SU-DHL-6 (cell line): ENCODE results near the gene NTN4.

Experiments used
- H2AFZ ChIP-seq: fragments of 200-600 bp; sonication (generic); 2 replicates; pipeline ENCODE4 v1.6.1; 2014; ENCODE audit warnings: low read depth, mild to moderate bottlenecking, moderate library complexity, mixed read lengths, antibody characterized with exemption, low read length; ENCODE audit not compliant: severe bottlenecking
- H3F3A ChIP-seq: fragments of 200-600 bp; shearing (Covaris generic); 2 replicates; pipeline ENCODE4 v1.6.0; 2016; ENCODE audit warnings: antibody characterized with exemption, mild to moderate bottlenecking; ENCODE audit not compliant: insufficient read depth
- H3K27ac ChIP-seq: fragments of 200-600 bp; sonication (generic); 2 replicates; pipeline ENCODE4 v1.5.1; 2016; ENCODE audit warnings: low read depth, mild to moderate bottlenecking, low read length, moderate library complexity, mixed read lengths
- H3K27me3 ChIP-seq: fragments of 200-600 bp; sonication (generic), shearing (Covaris generic); 2 replicates; pipeline ENCODE4 v1.6.0; 2014; ENCODE audit warnings: mild to moderate bottlenecking, low read length
- H3K36me3 ChIP-seq: fragments of 200-600 bp; sonication (generic); 2 replicates; pipeline ENCODE4 v1.6.1; 2014; ENCODE audit warnings: mild to moderate bottlenecking, low read length, mixed read lengths
- H3K4me2 ChIP-seq: fragments of 300-600, 200-600 bp; shearing (Covaris generic), sonication (generic); 2 replicates; pipeline ENCODE4 v1.6.0; 2014; ENCODE audit warnings: low read length, low read depth, mild to moderate bottlenecking; ENCODE audit not compliant: poor library complexity, severe bottlenecking
- H3K4me3 ChIP-seq: fragments of 200-600 bp; sonication (generic); 2 replicates; pipeline ENCODE4 v1.5.1; 2014; ENCODE audit warnings: antibody characterized with exemption, low read length, mild to moderate bottlenecking, mixed read lengths; ENCODE audit not compliant: insufficient read depth, poor library complexity, severe bottlenecking
- H3K79me2 ChIP-seq: fragments of 200-600 bp; sonication (generic); 2 replicates; pipeline ENCODE4 v1.6.1; 2014; ENCODE audit warnings: mild to moderate bottlenecking, low read length, moderate library complexity; ENCODE audit not compliant: insufficient read depth
- H3K9ac ChIP-seq: fragments of 200-600 bp; sonication (generic); 2 replicates; pipeline ENCODE4 v1.7.0; 2014; ENCODE audit warnings: mild to moderate bottlenecking, low read length
- H3K9me2 ChIP-seq: fragments of 200-600 bp; sonication (generic); replicated peaks from 2 replicates; pipeline ENCODE4 v1.6.1; 2014; ENCODE audit warnings: low read length; ENCODE audit not compliant: insufficient read depth
- H3K9me3 ChIP-seq: fragments of 200-600 bp; sonication (generic); 2 replicates; pipeline ENCODE4 v1.6.1; 2014; ENCODE audit warnings: low read length, mixed read lengths; ENCODE audit not compliant: insufficient read depth
- H4K20me1 ChIP-seq: fragments of 200-600 bp; sonication (generic); 2 replicates; pipeline ENCODE4 v1.6.1; 2014; ENCODE audit warnings: low read depth, mild to moderate bottlenecking, antibody characterized with exemption, low read length, moderate library complexity, mixed read lengths
- EZH2phosphoT487 ChIP-seq: fragments of 200-600 bp; sonication (generic), shearing (Covaris generic); conservative IDR thresholded peaks from 2 replicates; pipeline ENCODE4 v1.6.1; 2018; ENCODE audit warnings: mild to moderate bottlenecking, antibody characterized with exemption, low read length, moderate library complexity, mixed read lengths
- TF ChIP-seq, protein P1 (sequence below): fragments of 200-600 bp; sonication (generic); IDR thresholded peaks from one replicate; pipeline ENCODE4 v1.5.1; 2017; ENCODE audit warnings: antibody characterized with exemption, mild to moderate bottlenecking, low read length, moderate library complexity; ENCODE audit not compliant: insufficient read depth, poor library complexity, severe bottlenecking

NTN4 gene

DNA sequence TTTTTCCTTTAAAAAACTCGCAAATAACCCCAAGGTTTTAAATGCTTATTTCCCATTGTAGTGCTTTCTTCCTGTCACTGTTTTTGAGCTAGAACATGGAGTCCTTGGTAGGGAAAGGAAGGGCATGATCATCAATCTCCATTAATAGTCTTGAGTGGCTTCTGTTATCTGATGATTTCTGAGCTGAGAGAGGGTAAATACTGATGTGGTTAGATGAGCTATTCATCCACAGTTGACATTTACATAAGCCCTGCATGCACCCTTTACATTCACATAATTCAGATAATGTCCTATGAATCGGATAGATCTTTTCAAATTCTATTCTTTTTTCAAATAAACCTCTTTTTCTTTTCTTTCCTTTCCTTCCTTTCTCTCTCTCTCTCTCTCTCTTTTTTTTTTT is 81.4 kb downstream of the NTN4 start:
- Histone ChIP-seq H3K4me2 (no peak overlapping the region), H2AFZ (no peak overlapping the region), H3K36me3 (no peaks in the 10 kb centered on the region), H3K79me2 (no peaks in the 10 kb centered on the region), H3K9ac (no peak overlapping the region), H3K9me3 (no peaks in the 10 kb centered on the region), H4K20me1 (no peaks in the 10 kb centered on the region), H3K4me3 (no peak overlapping the region), H3F3A (no peaks in the 10 kb centered on the region), H3K9me2 (no peaks in the 10 kb centered on the region), H3K27ac (no peak overlapping the region), H3K27me3 (no peaks in the 10 kb centered on the region)
- TF ChIP-seq EZH2phosphoT487: no peak
- TF ChIP-seq, protein P1, sequence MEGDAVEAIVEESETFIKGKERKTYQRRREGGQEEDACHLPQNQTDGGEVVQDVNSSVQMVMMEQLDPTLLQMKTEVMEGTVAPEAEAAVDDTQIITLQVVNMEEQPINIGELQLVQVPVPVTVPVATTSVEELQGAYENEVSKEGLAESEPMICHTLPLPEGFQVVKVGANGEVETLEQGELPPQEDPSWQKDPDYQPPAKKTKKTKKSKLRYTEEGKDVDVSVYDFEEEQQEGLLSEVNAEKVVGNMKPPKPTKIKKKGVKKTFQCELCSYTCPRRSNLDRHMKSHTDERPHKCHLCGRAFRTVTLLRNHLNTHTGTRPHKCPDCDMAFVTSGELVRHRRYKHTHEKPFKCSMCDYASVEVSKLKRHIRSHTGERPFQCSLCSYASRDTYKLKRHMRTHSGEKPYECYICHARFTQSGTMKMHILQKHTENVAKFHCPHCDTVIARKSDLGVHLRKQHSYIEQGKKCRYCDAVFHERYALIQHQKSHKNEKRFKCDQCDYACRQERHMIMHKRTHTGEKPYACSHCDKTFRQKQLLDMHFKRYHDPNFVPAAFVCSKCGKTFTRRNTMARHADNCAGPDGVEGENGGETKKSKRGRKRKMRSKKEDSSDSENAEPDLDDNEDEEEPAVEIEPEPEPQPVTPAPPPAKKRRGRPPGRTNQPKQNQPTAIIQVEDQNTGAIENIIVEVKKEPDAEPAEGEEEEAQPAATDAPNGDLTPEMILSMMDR: no peak

DNA sequence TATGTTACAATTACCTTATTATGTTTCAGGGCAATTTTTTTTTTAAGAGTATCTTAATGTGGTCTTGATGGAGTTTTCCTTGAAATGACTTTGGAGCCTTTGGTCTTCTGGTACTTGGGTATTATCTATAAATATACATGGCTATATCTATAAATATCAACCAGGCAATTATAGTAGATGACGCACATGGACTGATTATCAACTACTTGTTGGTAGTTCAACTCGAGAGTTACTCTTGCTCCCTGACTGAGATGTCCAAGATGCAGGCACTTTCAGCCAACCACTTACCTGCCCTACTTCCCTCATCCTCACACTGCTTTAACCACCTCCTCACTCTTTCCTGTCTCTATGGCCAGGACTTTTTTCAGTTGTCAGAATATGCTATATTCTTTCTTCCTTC is 85.4 kb downstream of the NTN4 start:
- Histone ChIP-seq H3K9me2 (no peaks in the 10 kb centered on the region), H2AFZ (no peak overlapping the region), H3K27ac (no peak overlapping the region)

DNA sequence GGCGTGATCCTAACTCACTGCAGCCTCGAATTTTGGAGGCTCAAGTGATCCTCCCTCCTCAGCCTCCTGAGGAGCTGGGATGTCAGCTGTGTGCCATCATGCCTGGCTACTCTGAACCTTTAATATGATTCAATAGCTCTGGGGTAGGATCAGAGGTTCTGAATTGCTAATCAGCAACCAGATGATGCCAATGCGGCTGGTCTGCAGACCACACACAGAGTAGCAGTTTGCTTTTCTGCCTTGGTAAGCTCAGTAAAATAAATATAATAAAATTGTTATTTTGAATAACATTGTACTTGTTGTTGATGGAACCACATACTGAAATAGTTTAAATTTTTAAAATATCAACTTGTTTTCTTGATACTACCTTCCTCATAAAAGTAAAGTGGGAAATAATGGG is 86.6 kb downstream of the NTN4 start:
- no peak overlapping the region for H3K27ac ChIP-seq
- H3K9me3 ChIP-seq: no peaks in the 10 kb centered on the region

More for the DNA sequence above, 85.4 kb downstream of the NTN4 start:
- no peaks in the 10 kb centered on the region for H3F3A ChIP-seq
- no peak overlapping the region for H3K9ac ChIP-seq
- H3K36me3 ChIP-seq: no peaks in the 10 kb centered on the region
- H3K27me3 ChIP-seq: no peaks in the 10 kb centered on the region
- H3K4me2 ChIP-seq: no peak overlapping the region
- H3K4me3 ChIP-seq: no peak overlapping the region
- TF ChIP-seq EZH2phosphoT487: no peak
- H3K9me3 ChIP-seq: no peaks in the 10 kb centered on the region
- H4K20me1 ChIP-seq: no peaks in the 10 kb centered on the region
- H3K79me2 ChIP-seq: no peaks in the 10 kb centered on the region

DNA sequence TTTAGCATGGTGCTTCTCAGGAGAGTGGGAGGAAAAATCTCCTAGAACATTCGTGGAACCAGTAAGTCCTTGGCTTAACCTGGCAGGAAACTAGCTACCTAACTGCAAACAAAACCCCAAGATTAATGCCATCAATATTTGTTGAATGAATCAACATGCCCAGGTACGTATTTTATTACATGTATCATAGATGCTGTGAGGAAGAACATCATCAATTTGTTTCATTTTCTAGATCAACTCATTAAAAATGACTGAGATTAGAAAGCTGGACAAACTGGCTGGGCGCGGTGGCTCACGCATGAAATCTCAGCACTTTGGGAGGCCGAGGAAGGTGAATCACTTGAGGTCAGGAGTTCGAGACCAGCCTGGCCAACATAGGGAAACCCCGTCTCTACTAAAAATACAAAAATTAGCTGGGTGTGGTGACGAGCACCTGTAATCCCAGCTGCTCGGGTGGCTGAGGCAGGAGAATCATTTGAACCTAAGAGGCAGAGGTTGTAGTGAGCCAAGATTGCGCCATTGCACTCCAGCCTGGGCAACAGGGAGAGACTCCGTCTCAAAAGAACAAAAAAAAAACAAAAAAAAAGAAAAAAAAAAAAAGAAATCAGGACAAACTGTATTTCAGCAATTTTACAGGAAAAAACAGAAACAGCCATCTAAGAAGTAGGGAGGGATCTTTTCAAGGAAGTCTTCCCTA is 88.7 kb downstream of the NTN4 start:
- H3K27me3 ChIP-seq: no peaks in the 10 kb centered on the region
- H3K79me2 ChIP-seq: no peaks in the 10 kb centered on the region
- H4K20me1 ChIP-seq: no peaks in the 10 kb centered on the region
- H3K36me3 ChIP-seq: no peaks in the 10 kb centered on the region
- no peak overlapping the region for H2AFZ ChIP-seq
- no peak overlapping the region for H3K27ac ChIP-seq
- H3K9me3 ChIP-seq: no peaks in the 10 kb centered on the region
- TF ChIP-seq, protein P1: no peak
- TF ChIP-seq EZH2phosphoT487: no peak
- no peaks in the 10 kb centered on the region for H3F3A ChIP-seq
- H3K9ac ChIP-seq: no peak overlapping the region
- no peak overlapping the region for H3K4me3 ChIP-seq
- H3K4me2 ChIP-seq: no peak overlapping the region
- no peaks in the 10 kb centered on the region for H3K9me2 ChIP-seq

More for the DNA sequence above, 86.6 kb downstream of the NTN4 start:
- Histone ChIP-seq H3K9ac (no peak overlapping the region), H4K20me1 (no peaks in the 10 kb centered on the region), H3K4me3 (no peak overlapping the region), H3K9me2 (no peaks in the 10 kb centered on the region), H3K4me2 (no peak overlapping the region), H3K36me3 (no peaks in the 10 kb centered on the region), H3K79me2 (no peaks in the 10 kb centered on the region), H3F3A (no peaks in the 10 kb centered on the region), H2AFZ (no peak overlapping the region), H3K27me3 (no peaks in the 10 kb centered on the region)
- TF ChIP-seq EZH2phosphoT487: no peak
- TF ChIP-seq, protein P1: no peak
